ENCODE data around the gene MYADM. TPM values are rescaled to one million over a fixed set of nuclear protein-coding genes. Genes with fewer than 3 reads are reported as not detected.

The MYADM gene
- total RNA-seq, 3 donors from 2014 or later (not counting 1 experiment from before 2014, with no cell fraction given): 219 to 658 (median 296) TPM

- DNase-seq (no peak), ATAC-seq (no peak)
- no peak overlapping the region for H3K27ac ChIP-seq (ENCODE audit: low read length)
- no peaks in the 10 kb centered on the region for H3K9me3 Mint-ChIP-seq
- peaks cover 6% of the 10 kb centered on the region for H3K4me1 ChIP-seq (ENCODE audit: control insufficient read depth, insufficient read depth, low read length)
- no peak overlapping the region for H3K4me3 Mint-ChIP-seq
- H3K9me3 ChIP-seq (ENCODE audit: control insufficient read depth, insufficient read depth, low read length): no peaks in the 10 kb centered on the region
- TF ChIP-seq, protein P1, sequence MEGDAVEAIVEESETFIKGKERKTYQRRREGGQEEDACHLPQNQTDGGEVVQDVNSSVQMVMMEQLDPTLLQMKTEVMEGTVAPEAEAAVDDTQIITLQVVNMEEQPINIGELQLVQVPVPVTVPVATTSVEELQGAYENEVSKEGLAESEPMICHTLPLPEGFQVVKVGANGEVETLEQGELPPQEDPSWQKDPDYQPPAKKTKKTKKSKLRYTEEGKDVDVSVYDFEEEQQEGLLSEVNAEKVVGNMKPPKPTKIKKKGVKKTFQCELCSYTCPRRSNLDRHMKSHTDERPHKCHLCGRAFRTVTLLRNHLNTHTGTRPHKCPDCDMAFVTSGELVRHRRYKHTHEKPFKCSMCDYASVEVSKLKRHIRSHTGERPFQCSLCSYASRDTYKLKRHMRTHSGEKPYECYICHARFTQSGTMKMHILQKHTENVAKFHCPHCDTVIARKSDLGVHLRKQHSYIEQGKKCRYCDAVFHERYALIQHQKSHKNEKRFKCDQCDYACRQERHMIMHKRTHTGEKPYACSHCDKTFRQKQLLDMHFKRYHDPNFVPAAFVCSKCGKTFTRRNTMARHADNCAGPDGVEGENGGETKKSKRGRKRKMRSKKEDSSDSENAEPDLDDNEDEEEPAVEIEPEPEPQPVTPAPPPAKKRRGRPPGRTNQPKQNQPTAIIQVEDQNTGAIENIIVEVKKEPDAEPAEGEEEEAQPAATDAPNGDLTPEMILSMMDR (IDR thresholded peaks at IDR 0.05): no peak
- no peak overlapping the region for H3K27ac Mint-ChIP-seq
- H3K4me1 Mint-ChIP-seq: peaks cover 0 to 5% of the 10 kb centered on the region in 2 donors
- H3K36me3 Mint-ChIP-seq: no peaks in the 10 kb centered on the region
- H3K4me3 ChIP-seq (ENCODE audit: low read length): no peak overlapping the region
- intact Hi-C loops (cut with micrococcal nuclease): loop anchor here (5.0 kb wide), 1 partner anchor 41 kb away; no protein-coding TSS in a partner anchor
- H3K36me3 ChIP-seq (ENCODE audit: control insufficient read depth, insufficient read depth, low read length): no peaks in the 10 kb centered on the region
- WGBS (ENCODE audit: insufficient coverage): 58% methylated on average over 8 of the region's 8 CpGs
- peaks cover 25 to 39% of the 10 kb centered on the region in 2 donors for H3K27me3 Mint-ChIP-seq (ENCODE audit: low read depth in 2 of 2)
- H3K27me3 ChIP-seq (ENCODE audit: control insufficient read depth, insufficient read depth, low read length): peaks cover 3% of the 10 kb centered on the region
Observed at GRCh38 chr19:53892981-53893325, 25.3 kb downstream of the MYADM start.

DNA sequence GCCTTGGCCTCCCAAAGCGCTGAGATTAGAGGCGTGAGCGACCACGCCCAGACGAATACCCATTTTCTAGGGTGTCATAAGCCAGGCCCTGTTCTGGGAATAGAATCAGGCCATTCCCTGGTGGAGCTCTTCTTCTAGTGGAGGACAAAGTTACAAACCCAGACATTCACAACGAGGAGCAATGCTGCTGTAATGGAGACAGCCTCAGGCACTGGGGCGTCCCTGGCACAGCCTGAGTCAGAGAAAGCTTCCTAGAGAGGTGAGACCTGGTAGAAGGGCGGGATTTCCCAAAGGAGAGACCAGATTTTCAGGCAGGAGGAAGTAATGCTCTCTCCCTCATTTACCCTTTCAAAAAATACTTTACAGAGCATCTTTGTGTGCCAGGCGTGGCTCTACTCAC is 27.0 kb downstream of the MYADM start:
- no peak overlapping the region for H3K4me3 Mint-ChIP-seq
- H3K4me1 ChIP-seq (ENCODE audit: control insufficient read depth, insufficient read depth, low read length): peaks cover 9% of the 10 kb centered on the region
- no peak overlapping the region for H3K4me3 ChIP-seq (ENCODE audit: low read length)
- no peak for ATAC-seq
- H3K4me1 Mint-ChIP-seq: peaks cover 0 to 17% of the 10 kb centered on the region in 2 donors
- no peak for DNase-seq
- WGBS (ENCODE audit: insufficient coverage): 77% methylated on average over 8 of the region's 9 CpGs
- no peaks in the 10 kb centered on the region for H3K9me3 Mint-ChIP-seq
- H3K27ac Mint-ChIP-seq: no peak overlapping the region
- H3K36me3 Mint-ChIP-seq: no peaks in the 10 kb centered on the region
- no peak overlapping the region for H3K27ac ChIP-seq (ENCODE audit: low read length)
- peaks cover 3% of the 10 kb centered on the region for H3K27me3 ChIP-seq (ENCODE audit: control insufficient read depth, insufficient read depth, low read length)
- no peaks in the 10 kb centered on the region for H3K9me3 ChIP-seq (ENCODE audit: control insufficient read depth, insufficient read depth, low read length)
- intact Hi-C loops (cut with micrococcal nuclease): loop anchor here (5.0 kb wide), 1 partner anchor 42 kb away; no protein-coding TSS in a partner anchor
- TF ChIP-seq, protein P1 (IDR thresholded peaks at IDR 0.05): no peak
- H3K27me3 Mint-ChIP-seq (ENCODE audit: low read depth in 2 of 2): peaks cover 36 to 44% of the 10 kb centered on the region in 2 donors
- H3K36me3 ChIP-seq (ENCODE audit: control insufficient read depth, insufficient read depth, low read length): no peaks in the 10 kb centered on the region

DNA sequence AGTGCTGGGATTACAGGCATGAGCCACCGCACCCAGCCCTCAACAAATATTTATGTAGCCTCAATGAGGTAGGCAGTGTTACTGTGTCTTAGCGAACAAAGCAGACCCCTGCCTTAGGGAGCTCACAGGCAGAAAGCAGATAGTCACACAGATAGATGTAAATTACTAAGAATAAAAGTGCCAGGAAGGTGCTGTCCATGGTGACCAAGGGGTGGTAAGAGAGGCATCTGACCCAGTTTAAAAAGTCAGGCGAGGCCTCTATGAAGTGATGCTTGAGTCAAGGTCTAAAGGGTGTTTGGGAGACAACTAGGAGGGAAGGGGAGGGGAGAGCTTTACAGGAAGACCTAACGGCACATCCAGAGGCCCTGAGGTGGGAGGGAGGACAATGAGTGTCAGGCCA is 29.0 kb downstream of the MYADM start:
- no peak overlapping the region for H3K27ac Mint-ChIP-seq
- H3K27me3 Mint-ChIP-seq (ENCODE audit: low read depth in 2 of 2): peaks cover 29 to 35% of the 10 kb centered on the region in 2 donors

More for the DNA sequence above, 29.0 kb downstream of the MYADM start:
- Mint-ChIP-seq H3K36me3 (no peaks in the 10 kb centered on the region), H3K4me1 (peaks cover 0 to 11% of the 10 kb centered on the region in 2 donors), H3K4me3 (no peak overlapping the region), H3K9me3 (no peaks in the 10 kb centered on the region)
- no peaks in the 10 kb centered on the region for H3K9me3 ChIP-seq (ENCODE audit: control insufficient read depth, insufficient read depth, low read length)
- H3K27ac ChIP-seq (ENCODE audit: low read length): no peak overlapping the region
- TF ChIP-seq, protein P1 (IDR thresholded peaks at IDR 0.05): no peak
- H3K36me3 ChIP-seq (ENCODE audit: control insufficient read depth, insufficient read depth, low read length): no peaks in the 10 kb centered on the region
- 55% methylated on average over 3 of the region's 4 CpGs for WGBS (ENCODE audit: insufficient coverage)
- intact Hi-C loops (cut with micrococcal nuclease): no loop called here
- H3K27me3 ChIP-seq (ENCODE audit: control insufficient read depth, insufficient read depth, low read length): peaks cover 3% of the 10 kb centered on the region
- ATAC-seq (no peak), DNase-seq (no peak)
- H3K4me1 ChIP-seq (ENCODE audit: control insufficient read depth, insufficient read depth, low read length): peaks cover 4% of the 10 kb centered on the region
- H3K4me3 ChIP-seq (ENCODE audit: low read length): no peak overlapping the region

All from natural killer cell (primary cell).